Fibroblast of pulmonary artery (primary cell): ENCODE data around the gene CWC27.

Experiments
- DNase-seq: peaks from one replicate; pipeline ENCODE4 v3.0.0-alpha.2; 2010; ENCODE audit warnings: low read depth
- H3K4me3 ChIP-seq: replicated peaks from 2 replicates; pipeline ENCODE4 v1.5.1; 2011; ENCODE audit warnings: low read depth, mild to moderate bottlenecking, control low read depth, low read length, moderate library complexity
- TF ChIP-seq, protein P1 (sequence below): IDR thresholded peaks from 2 replicates; pipeline ENCODE4 v1.5.1; 2011; ENCODE audit warnings: mild to moderate bottlenecking, control low read depth, low read length, inconsistent platforms; ENCODE audit errors: missing control alignments

CWC27 gene

DNA sequence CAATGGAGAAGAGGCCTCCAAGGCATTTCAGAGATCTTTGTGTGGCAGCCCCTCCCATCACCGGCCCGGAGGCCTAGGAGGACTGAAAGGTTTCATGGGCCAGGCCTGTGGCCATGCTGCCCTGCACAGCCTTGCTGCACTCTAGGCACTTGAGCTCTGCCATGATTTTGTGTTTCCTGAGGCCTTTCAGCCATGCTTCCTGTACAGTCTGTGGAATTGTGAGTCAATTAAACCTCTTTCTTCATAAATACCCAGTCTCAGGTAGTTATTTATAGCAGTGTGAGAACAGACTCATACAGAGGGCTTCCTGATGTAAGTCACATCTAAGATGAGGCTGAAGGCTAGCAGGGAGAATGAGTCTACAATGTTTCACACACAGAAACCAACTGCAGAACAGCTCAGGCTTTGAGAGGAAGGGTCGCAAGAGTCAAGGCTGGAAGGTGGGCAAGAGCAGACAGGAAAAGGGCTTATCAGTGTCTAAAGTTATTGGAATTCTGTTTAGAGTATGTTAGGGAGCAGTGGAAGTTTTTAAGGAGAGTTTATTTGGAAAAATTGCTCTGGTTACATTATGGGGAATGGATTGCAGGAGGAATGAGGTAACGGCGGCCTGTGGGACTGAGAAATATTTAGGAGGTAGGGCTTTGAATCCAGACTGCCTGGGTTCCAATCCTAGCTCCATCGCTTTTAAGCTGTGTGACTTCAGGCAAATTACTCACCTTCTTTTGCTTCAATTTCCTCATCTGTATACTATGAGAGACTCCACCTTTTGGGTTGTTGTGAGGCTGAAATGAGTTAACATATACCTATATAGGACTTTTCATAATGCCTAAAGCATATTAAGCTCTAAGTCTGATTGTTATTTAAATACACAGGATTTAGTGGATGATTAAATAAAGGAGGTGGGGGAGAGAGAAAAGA is 291.2 kb downstream of the CWC27 start:
- DNase-seq: peak; percentile 45
- TF ChIP-seq, protein P1, sequence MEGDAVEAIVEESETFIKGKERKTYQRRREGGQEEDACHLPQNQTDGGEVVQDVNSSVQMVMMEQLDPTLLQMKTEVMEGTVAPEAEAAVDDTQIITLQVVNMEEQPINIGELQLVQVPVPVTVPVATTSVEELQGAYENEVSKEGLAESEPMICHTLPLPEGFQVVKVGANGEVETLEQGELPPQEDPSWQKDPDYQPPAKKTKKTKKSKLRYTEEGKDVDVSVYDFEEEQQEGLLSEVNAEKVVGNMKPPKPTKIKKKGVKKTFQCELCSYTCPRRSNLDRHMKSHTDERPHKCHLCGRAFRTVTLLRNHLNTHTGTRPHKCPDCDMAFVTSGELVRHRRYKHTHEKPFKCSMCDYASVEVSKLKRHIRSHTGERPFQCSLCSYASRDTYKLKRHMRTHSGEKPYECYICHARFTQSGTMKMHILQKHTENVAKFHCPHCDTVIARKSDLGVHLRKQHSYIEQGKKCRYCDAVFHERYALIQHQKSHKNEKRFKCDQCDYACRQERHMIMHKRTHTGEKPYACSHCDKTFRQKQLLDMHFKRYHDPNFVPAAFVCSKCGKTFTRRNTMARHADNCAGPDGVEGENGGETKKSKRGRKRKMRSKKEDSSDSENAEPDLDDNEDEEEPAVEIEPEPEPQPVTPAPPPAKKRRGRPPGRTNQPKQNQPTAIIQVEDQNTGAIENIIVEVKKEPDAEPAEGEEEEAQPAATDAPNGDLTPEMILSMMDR: no peak

GRCh38 chr5:65061250-65061973 is 292.7 kb downstream of the CWC27 start:
- no peak for DNase-seq
- no peak overlapping the region for H3K4me3 ChIP-seq
- TF ChIP-seq, protein P1: no peak

More for the DNA sequence above, 291.2 kb downstream of the CWC27 start:
- no peak overlapping the region for H3K4me3 ChIP-seq

- H3K4me3 ChIP-seq: no peak overlapping the region
- TF ChIP-seq, protein P1: no peak
- DNase-seq: no peak
These were observed 293.2 kb downstream of the CWC27 start for GRCh38 chr5:65061974-65062353.

DNA sequence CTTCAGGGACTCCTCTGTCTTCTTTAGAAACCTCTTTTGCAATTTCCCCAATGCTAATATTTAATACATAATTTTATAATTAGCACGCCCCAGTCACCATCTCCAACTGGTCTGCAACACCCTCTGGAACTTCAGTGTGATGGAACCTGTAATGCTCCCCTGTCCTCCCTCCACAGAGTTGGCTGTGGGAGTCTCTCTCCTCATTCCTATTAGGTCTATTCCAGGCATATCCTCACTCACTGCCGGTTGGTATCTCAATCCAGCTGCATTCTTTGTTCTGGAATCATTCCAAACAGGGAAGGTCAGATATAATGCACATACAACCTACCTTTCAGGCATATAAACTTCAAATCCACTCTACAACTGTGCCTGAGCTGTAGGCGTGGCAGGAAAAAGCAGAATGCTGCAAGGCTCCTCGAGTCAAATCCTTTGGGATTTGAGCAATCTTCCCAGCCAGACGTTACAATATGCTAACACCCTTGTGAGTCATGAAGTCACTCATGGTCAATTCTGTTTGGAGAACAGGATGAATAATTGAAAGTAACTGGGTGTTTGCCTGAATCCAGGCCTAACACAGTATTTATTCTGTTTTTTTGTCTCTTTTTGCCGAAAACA is 293.8 kb downstream of the CWC27 start:
- DNase-seq: peak; percentile 97
- no peak overlapping the region for H3K4me3 ChIP-seq
- TF ChIP-seq, protein P1: no peak

GRCh38 chr5:65065001-65065511 is 296.3 kb downstream of the CWC27 start:
- TF ChIP-seq, protein P1: no peak
- no peak for DNase-seq
- no peak overlapping the region for H3K4me3 ChIP-seq

DNA sequence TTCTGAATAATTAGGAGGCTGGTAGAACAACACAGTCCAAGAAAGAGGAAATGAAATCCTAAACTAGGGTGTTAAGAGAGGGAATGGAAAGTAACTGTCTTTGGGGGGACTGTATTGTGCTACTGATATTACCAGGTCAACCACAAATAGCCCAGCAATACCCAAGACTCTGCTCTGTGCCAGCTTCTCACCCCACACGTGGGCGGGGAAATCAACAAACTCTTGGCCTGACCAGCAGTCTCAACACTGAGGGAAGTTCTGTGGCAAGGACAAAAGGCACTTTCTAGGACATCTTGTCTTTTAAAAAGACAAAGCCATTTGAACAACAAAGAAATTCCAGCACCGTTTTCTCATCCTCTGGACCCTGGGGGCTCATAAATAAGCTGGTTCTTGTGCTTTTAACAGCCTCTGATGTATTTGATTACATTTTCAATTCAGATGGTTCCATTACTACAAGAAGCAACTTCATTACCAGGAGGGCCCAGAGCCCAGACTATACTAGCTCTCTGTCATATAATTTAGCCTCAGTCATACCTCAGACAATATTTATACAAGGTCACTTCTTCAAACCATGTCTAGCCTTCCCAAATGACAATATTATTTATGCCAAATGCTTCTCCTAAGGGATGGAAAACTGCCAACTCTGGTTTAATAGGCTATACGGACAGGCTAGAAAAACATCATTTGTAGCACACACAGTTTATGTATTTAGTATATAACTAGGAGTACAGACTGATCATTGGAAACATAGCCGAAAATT is 297.8 kb downstream of the CWC27 start:
- TF ChIP-seq, protein P1: no peak
- DNase-seq: no peak
- H3K4me3 ChIP-seq: no peak overlapping the region
